ENCODE measurements around the gene STUB1.
"Not testable (repeated sequence)": the region's sequence is repeated elsewhere in the genome, so short reads cannot be mapped to it uniquely, and the experiment has no call there.

STUB1 gene

GRCh38 chr16:680967-681745 is 946 bp downstream of the STUB1 start:
- DNase-seq = peak; percentile 53

DNA sequence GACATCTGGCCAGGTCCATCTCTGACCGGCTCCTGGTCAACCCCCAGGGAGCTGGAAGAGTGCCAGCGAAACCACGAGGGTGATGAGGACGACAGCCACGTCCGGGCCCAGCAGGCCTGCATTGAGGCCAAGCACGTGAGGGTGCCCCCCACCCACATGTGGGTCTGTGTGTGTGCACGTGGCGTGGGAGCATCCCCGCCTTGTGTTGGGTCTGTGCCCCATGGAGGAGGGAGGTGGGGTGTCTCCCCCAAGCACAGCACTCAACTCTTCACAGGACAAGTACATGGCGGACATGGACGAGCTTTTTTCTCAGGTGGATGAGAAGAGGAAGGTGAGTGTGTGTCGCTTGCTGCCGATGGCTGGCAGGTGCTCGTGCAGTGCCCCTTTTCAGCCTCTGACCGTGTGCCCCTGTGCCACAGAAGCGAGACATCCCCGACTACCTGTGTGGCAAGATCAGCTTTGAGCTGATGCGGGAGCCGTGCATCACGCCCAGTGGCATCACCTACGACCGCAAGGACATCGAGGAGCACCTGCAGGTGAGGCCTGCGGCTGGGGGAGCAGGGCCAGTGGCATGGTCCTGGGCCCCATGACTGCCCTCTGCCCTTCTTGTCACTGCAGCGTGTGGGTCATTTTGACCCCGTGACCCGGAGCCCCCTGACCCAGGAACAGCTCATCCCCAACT is 1.7 kb downstream of the STUB1 start:
- no peak for DNase-seq

- DNase-seq = no peak
Observed at GRCh38 chr16:682493-683395, 2.5 kb downstream of the STUB1 start.

DNA sequence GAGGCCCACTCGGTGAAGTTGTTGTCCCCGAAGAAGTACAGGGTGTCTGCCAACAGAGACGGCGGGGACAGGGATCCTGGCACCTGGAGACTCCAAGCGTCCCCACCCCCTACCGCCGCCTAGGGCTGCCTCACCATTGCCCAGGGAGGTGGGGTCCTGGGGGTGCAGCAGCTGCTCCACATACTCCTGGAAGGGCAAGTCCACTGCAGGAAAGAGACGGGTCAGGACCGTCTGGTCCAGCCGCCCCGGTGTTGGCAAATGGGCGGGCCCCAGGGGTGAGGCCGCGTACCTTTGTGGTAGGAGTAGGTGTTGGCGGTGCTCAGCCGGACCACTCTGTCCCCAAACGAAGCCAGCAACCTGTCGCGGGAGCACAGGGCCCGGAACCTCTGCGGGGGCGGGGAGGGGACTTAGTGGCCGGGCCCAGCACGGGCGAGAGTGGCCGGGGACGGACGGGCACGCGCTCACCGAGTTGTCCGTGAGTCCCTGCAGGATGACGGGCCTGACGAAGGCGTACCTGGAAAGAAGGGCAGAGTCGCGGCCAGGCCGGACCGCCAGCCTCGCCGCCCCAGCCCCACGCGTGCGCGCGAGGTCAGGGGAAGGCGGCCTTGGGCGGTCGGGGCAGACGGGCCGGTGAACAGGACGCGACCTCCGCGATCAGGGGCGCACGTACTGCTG is 3.3 kb downstream of the STUB1 start:
- DNase-seq = no peak

- peak; percentile 96 for DNase-seq
Observed at GRCh38 chr16:684071-684794, 4.0 kb downstream of the STUB1 start, which contains the start of gene JMJD8. TSS of gene JMJD8 (minus strand) at chr16:684334. CDS start at chr16:684319, 15 bp downstream.

GRCh38 chr16:684961-685696 is 4.9 kb downstream of the STUB1 start:
- DNase-seq = no peak

- DNase-seq = peak; percentile 18
Observed at GRCh38 chr16:685967-686366, 5.8 kb downstream of the STUB1 start.

GRCh38 chr16:686459-687260 is 6.5 kb downstream of the STUB1 start:
- no peak for DNase-seq

GRCh38 chr16:687499-687898 is 7.3 kb downstream of the STUB1 start:
- DNase-seq = no peak

DNA sequence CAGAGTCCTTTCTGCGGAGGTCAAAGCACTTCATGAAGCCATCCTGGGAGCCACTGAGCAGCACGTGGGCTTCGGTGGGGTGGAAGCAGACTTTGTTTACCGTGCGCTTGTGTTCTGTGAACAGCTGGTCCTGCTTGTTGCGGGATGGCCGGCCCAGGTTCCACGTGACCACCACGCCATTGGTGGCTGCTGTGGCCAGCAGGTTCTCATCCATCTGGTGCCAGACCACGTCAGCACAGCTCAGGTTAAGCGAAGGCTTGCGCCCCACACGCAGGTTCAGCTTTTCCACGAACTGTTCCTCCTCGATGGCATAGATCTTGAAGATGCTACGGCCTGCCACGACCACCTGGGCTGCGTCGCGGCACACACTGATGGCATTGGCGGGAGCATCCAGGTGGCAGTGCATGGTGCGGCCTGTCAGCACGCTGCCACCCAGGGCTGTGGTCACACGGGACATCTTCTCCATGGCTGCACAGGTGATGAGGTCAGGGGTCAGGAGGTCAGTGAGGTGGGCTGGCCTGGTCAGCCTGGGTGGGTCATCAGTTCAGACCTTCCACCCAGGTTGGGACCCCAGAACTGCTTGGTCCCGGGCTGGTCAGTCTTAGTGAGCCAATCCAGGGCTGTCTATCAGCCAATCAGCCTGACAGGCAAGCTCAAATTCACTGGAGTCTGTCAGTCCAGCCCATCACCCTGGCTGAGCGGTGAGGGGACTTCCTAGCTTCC is 9.1 kb downstream of the STUB1 start:
- no peak for DNase-seq

DNA sequence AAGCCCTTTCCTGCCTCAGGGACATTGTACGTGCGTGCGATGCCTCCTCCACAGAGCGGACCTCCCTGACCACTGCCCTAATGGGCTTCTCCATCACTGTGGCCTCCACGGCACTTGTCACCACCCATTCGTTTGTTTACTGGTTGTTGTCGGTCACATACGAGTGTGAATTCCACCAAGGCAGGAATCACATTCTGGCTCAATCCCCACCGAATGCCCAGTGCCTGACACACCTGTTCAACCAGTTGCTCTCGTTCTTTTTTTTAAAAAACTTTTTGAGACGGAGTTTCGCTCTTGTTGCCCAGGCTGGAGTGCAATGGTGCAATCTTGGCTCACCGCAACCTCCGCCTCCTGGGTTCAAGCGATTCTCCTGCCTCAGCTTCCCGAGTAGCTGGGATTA is 11.0 kb downstream of the STUB1 start:
- not testable (repeated sequence) for DNase-seq

- DNase-seq = no peak
Observed at GRCh38 chr16:692356-693108, 12.3 kb downstream of the STUB1 start.

DNA sequence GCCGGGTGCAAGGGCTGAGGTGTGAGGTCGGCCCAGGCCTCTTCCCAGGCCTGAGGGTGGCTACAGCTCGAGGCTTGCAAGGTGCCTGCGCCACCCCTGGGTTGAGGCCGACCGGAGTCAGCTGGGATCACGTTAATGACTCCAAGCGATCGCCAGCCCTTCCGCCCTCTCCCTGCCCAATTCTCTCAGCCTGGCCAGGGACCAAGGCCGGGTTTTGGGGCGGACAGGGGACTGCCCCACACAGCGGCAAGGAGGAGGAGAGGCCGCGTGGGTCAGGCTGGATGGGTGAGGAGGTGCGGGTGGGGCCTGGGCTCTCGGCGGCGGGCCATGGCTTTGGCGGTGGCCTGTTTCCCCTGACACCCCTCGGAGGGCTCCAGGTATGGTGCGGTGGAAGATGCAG is 13.2 kb downstream of the STUB1 start:
- no peak for DNase-seq

DNA sequence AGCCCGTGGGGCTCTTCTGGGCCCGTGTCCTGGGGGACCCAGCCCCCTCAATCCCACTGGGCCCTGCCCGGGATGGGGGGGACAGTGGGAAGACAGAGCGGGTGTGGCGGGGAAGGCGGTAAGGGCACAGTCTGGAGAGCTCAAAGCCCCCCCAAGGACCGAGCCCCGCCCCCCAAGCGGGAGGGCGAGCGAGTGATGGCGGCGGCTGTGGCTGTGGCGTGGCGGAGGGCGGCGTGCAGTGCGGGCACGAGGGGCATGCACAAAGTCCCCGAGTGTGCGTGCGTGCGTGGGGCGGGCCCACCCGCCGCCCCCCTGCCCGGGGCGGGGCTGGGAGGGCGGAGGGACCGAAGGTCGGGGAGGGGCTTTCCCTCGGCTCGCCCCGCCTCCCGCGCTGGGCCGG is 13.6 kb downstream of the STUB1 start:
- no peak for DNase-seq

DNA sequence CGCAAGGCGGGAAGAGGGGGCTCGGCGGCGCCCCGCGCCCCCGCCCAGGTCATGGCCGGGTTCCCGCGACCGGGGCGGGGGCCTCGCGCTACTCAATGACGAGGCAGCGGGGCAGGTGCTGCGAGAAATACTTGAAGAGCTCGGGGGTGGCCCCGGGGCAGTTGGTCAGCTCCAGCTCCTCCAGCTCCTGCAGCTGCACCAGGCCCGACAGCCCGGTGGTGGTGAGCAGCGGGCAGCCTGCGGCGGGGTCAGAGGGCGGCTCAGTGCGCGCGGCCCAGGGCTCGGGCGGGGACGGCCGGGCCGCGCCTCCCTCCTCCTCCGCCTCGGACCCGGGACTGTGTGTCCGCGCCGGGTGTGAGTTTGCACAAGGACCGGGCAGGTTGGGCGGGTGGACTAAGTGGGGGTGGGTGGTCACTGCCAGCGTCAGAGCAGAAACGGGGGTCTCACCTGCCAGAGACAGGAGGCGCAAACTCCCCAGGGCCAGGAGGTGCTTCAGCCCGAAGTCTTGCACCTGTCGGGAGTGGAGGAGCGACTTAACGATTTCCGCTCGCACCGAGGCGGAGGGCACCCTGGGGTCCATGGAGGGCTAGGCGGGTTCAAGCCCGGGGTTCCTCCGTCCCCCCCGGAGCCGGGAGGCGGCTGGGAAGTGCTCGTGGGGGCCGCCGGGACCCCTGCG is 14.1 kb downstream of the STUB1 start:
- DNase-seq = no peak

DNA sequence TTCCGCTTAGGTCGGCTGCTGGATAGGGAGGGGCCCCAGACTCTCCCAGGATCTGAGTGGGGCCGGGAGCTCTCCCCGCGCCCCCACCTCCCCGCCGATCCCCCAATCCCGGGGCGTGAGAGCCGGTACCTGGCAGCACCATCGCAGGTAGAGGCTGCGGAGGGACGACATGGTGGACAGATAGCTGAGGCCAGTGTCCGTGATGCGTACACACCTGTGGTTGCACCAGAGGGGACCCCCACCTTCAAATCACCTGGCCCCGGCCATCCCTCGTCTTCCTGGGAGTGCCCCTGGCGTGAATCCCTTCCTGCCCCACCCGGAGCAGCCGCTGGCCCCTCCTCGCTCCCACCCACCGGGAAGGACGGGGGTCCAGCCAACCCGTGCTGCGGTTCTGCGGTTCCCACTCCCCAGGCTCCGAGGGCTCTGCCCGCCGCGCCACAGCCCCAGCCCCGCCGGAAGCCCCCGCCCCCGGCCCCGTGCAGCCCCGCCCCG is 14.7 kb downstream of the STUB1 start:
- DNase-seq = no peak

GRCh38 chr16:695355-696089 is 15.3 kb downstream of the STUB1 start:
- no peak for DNase-seq

Measured in MV-4-11 (cell line).